Right lung (tissue), 5 donors: ENCODE results near the gene SORCS2. TPM values are rescaled to one million over a fixed set of nuclear protein-coding genes. Genes with fewer than 3 reads are reported as not detected.
"Not testable (repeated sequence)": the region's sequence is repeated elsewhere in the genome, so short reads cannot be mapped to it uniquely, and the experiment has no call there.

ENCODE experiments used
- DNase-seq, 2 donors: peaks; one replicate each; pipeline ENCODE4 v3.0.0-alpha.2; 2013
- polyA plus RNA-seq, 5 donors: library from polyadenylated mRNA; unstranded; fragments of 120-200 nt; gene quantifications; one replicate each; pipeline versions ENCODE4 v1.2.1 to v1.2.3, GENCODE V29; 2013; ENCODE audit warnings: inconsistent platforms in 1 of 5, low replicate concordance in 1 of 5; ENCODE audit not compliant: insufficient read length in 5 of 5, insufficient read depth in 1 of 5

Gene SORCS2
- polyA plus RNA-seq, 5 donors: 4.8 to 8.6 (median 5.8) TPM

GRCh38 chr4:7199129-7199725 lies 6.9 kb downstream of the SORCS2 start:
- no peak for DNase-seq

DNA sequence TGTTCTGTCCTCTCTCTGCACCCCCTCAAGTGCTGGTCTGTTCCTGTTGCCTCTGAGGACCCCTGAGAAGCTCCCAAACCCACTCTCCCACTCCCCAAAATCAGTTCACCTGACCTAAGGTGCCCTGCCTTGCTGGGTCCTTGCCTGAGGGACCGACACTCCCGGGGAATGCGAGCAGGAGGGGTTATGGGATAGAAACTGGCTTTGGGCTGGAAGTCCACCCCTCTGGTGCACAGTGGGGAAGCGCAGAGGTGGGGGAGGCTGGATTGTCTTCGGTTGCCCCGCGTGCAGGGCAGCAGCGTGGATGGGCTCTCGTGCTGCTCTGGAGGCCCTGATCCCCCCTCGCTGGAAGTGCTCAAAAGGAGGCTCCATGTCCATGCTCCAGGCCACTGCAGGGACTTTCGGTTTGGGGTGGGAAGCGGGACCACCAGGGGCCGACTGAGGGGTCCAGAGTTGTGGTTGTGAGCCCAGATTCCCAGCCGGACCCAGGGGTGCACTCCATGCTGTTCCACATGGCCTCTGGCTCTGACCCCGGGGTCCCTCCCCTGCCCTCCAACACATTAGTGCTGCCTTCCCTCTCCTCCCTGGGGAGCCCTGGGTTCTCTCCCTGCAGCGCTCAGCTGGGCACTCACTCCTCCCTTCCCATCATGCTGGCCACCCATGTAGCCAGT lies 7.6 kb downstream of the SORCS2 start:
- no peak for DNase-seq

DNA sequence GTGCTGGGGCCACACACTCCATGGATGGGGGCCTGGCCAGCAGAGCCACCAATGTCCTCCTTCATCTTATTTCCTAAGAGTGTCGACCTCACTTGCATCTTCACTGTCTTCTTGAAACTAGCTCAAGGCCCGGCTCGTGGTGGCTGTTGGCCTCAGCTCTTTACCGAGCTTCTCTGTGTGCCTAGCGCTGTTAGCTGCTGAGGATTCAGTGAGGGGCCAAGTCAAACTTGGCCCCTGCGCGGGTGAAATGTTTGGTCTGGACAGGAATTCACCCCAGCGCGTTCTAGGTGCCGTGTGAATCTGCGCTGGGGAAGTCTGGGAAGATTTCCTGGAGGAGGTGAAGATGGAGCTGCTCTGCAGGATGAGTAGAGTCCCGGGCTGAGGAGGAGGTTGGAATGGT lies 8.5 kb downstream of the SORCS2 start:
- no peak for DNase-seq

DNA sequence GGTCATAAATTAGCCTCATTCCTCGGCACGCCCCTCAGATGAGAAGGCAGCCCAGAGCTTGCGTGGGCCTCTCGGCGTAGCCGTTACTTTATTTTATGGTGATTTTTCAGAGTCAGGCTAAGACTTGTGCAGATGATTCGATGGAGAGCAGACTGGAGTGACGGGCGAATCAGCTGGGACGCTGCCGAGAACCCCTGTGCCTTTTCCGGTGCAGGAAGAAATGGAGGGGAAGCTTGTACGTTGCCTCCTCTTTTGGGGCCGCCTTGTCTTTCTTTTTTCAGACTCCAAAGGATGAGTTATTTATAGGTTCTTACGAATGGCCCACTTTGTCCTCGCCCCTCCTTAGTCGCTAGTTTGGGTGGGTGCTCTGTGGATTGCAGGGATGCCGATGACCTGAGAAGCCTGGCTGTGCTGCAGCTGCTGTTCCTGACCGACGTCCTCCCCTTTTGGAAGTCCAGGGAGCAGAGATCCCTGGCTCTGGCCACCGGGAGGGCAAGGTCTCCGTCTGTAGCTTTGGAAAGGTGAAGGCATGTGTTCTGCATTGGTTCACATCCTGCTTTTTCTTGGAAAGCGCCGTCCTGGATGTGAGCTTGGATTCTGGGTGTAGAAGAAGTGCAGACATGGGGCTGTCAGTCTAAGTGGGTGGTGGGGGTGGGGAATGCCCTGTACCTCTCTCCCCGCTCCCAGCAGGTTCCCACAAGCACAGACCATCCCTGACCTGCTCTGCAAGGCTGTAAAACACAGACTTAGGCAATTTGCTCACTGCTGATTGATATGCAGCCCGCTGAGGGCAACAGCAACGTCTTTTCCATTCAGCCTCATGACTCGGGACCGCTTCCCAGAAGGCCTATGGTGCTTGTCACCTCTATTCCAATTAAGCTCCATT lies 9.3 kb downstream of the SORCS2 start:
- DNase-seq: no peak

- no peak for DNase-seq
Measured at GRCh38 chr4:7202411-7202810, 10.1 kb downstream of the SORCS2 start.

GRCh38 chr4:7204656-7205387 lies 12.5 kb downstream of the SORCS2 start:
- no peak for DNase-seq

GRCh38 chr4:7206385-7206784 lies 14.0 kb downstream of the SORCS2 start:
- no peak for DNase-seq

DNA sequence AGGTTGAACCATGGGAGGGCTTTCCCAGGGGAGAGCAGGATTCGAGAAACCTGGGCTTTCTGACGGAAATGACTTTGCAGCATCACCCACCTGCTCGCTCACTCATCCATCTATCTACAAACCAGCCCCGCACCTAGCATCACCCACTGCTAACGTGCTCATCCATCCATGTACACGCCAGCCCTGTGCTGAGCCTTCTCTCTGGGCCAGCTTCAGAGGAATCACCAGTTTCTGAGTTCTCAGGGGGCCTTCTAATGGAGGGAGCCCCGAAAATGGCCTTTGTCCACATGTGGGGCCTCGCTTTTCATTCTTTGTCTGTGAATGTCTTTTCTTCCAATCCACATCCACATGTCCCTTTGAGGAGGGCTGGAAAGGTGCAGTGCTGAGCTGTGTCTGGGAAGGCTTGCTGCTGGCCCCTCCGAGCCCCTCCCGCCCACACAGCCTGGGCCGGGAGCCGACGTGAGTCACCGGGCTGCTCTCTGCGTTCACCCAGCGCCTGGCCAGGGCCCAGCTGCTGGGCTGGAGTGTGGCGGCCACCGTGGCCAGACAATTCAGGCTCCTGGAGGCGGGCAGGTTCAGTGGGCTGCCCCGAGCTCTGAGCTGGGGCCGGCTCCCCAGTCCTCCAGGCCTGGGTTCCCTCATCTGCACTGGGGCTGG lies 14.7 kb downstream of the SORCS2 start:
- DNase-seq: no peak

GRCh38 chr4:7207628-7208231 lies 15.4 kb downstream of the SORCS2 start:
- DNase-seq: no peak

DNA sequence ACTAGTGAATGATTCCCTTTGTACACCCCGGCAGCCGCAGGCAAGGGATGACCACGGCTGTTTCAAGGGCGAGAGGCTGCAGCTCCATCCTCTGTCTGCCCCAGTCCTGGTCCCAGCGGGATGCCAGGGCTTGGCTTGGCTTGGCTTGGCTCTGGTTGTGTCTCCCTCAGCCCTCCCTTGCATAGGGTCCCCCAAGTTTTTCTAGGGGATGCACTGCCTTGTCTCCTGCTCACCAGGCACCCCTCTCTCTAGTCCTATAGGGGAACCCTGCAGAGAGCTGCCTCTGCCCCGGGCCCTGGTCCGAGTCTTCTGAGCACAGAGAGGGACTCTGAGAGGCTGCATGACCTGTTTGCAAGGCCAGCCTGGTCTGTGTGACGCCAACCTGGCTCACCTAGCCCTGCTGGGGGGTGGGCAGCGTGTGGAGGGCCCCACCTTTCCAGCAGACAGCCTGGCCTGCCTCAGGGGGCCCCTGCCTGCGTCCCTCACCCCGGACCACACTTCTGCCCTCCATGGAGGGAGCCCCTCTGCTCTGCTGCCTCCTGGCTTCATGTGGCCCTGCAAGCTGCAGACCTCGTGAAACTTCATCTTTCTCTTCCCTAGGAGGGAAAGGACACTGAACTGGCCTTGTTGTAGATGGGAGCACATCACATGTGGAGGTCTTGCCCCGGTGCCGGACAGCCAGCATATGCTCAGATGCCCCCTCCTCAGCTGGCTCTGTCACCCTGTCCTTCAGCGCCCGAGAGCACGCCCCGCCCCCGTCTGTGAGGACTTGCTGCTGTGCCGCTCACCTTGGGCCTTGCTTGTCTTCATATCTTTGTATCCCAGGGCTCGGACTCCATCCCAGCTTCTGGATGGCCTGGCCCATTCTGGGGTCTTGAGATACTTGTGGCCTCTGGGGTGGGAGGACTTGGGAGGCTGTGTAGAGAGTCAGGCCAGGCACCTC lies 16.4 kb downstream of the SORCS2 start:
- no peak for DNase-seq

DNA sequence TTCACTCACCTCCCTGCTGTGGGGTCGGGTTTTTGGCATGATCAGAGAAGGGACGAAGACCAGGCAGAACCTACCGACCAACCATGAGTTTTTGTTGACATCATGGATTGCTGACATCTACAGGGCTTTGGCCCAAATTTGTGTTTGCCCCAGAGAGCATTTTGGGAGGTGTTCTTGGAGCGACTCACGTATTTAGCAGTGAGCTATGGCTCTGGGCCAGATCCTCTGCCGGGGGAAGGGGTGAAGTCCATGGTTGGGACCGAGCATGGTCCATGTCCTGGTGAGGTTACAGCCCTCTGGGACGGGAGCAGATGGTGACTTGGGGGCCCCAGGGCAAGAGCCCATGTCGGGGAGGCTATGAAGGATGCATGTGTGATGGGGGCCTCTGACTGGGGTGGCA lies 17.4 kb downstream of the SORCS2 start:
- no peak for DNase-seq

- no peak for DNase-seq
Measured at GRCh38 chr4:7210824-7211223, 18.5 kb downstream of the SORCS2 start.

GRCh38 chr4:7212101-7212674 lies 19.9 kb downstream of the SORCS2 start:
- no peak for DNase-seq

- DNase-seq: no peak
Measured at GRCh38 chr4:7212921-7213320, 20.6 kb downstream of the SORCS2 start.

GRCh38 chr4:7213807-7214206 lies 21.5 kb downstream of the SORCS2 start:
- no peak for DNase-seq

- DNase-seq: no peak
Measured at GRCh38 chr4:7214359-7214758, 22.0 kb downstream of the SORCS2 start.

DNA sequence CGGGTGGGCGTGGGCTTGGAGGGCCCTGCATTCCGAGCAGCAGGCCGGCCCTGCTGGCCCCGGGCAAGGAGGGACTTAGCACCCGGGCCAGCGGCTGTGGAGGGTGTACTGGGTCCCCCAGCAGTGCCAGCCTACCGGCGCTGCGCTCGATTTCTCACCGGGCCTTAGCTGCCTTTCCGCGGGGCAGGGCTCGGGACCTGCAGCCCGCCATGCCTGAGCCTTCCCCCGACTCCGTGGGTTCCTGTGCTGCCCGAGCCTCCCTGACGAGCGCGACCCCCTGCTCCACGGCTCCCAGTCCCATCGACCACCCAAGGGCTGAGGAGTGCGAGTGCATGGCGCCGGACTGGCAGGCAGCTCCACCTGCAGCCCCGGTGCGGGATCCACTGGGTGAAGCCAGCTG lies 22.8 kb downstream of the SORCS2 start:
- DNase-seq: not testable (repeated sequence)

- no peak for DNase-seq
Measured at GRCh38 chr4:7217039-7217438, 24.7 kb downstream of the SORCS2 start.

DNA sequence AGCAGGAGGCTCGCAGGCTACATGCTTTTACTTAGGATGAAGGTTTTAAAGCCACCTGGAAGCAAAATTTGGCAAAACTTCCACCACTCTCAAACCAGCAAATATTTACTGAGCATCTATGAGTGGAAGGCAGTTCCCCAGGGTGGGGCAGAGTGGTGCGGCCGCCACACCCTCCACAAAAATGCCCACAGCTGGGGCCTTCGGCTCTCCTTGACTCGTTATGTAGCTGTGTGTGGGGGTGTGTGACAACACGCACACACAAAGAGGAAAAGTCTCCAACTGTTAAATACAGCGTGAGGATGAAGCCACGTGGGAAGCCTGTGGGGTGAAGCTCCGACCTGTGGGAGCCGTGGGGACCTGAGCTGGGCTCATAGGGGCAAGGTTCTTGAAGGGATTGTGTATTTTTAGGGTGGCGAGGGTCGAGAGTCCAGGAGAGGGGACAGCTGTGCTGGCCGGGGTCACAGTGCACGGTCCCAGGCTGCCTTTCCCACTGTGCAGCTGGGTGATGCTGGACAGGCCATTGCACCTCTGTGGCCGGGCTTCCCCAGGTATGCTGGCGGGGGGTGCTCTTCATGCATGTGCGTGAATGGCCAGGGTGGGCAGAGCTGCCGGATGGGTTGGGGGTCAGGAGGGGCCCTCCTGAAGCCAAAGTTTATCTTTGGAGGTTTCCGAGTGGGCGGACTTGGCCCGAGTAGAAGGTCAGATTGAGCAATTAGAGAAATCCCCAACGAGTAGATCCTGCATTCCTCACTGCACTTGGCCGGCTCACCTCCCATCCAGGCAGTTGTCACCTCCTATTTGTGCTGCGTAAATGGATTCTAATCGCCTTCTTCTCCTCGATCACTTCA lies 25.4 kb downstream of the SORCS2 start:
- DNase-seq: no peak
